Mucosa of stomach (tissue), 1 donor: ENCODE data around the gene DNAJB7.
A peak's percentile ranks its signal among the peaks of the same experiment; 100 is the strongest.
"Not testable (repeated sequence)": the region's sequence is repeated elsewhere in the genome, so short reads cannot be mapped to it uniquely, and the experiment has no call there.

Source experiments
- H3K27me3 ChIP-seq: one replicate; pipeline ENCODE4 v1.7.0; 2013; ENCODE audit warnings: mild to moderate bottlenecking, low read length; ENCODE audit not compliant: control insufficient read depth, insufficient read depth
- H3K36me3 ChIP-seq: one replicate; pipeline ENCODE4 v1.7.0; 2013; ENCODE audit warnings: low read length; ENCODE audit not compliant: control insufficient read depth, insufficient read depth
- H3K4me1 ChIP-seq: one replicate; pipeline ENCODE4 v1.7.0; 2013; ENCODE audit warnings: mild to moderate bottlenecking, low read length; ENCODE audit not compliant: control insufficient read depth, insufficient read depth
- H3K4me3 ChIP-seq: one replicate; pipeline ENCODE4 v1.7.0; 2013; ENCODE audit warnings: low read length
- H3K9ac ChIP-seq: one replicate; pipeline ENCODE4 v1.7.0; 2013; ENCODE audit warnings: mild to moderate bottlenecking, low read length, moderate library complexity
- H3K9me3 ChIP-seq: one replicate; pipeline ENCODE4 v1.7.0; 2013; ENCODE audit warnings: mild to moderate bottlenecking, low read length, moderate library complexity; ENCODE audit not compliant: control insufficient read depth
- donor health status: Pancreatic carcinoma.

The DNAJB7 gene

GRCh38 chr22:40867109-40867508 is 5.2 kb upstream of the DNAJB7 start:
- Histone ChIP-seq H3K9ac (no peak overlapping the region), H3K4me3 (no peak overlapping the region), H3K9me3 (no peaks in the 10 kb centered on the region), H3K36me3 (no peaks in the 10 kb centered on the region), H3K27me3 (no peaks in the 10 kb centered on the region), H3K4me1 (no peaks in the 10 kb centered on the region)

DNA sequence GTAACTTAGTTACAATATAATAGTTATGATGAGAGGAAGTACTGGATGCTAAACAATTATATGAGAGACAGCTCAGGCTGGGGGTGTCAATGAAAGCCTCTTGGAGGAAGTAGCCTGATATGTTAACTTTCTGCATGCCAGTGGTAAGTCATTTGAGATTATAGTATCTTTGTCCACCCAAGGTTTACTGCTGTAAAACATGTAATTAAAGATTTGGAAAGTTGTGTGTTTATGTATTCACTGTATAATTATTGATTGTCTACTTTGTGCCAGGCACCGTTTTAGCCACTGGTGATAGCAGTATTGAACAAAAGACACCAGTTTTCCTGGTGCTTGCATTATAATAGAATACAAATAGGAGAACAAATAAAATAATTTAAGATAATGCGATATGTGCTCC is 624 bp upstream of the DNAJB7 start:
- Histone ChIP-seq H3K9ac (no peak overlapping the region), H3K4me3 (no peak overlapping the region), H3K4me1 (no peaks in the 10 kb centered on the region), H3K27me3 (no peaks in the 10 kb centered on the region), H3K9me3 (no peaks in the 10 kb centered on the region), H3K36me3 (no peaks in the 10 kb centered on the region)

DNA sequence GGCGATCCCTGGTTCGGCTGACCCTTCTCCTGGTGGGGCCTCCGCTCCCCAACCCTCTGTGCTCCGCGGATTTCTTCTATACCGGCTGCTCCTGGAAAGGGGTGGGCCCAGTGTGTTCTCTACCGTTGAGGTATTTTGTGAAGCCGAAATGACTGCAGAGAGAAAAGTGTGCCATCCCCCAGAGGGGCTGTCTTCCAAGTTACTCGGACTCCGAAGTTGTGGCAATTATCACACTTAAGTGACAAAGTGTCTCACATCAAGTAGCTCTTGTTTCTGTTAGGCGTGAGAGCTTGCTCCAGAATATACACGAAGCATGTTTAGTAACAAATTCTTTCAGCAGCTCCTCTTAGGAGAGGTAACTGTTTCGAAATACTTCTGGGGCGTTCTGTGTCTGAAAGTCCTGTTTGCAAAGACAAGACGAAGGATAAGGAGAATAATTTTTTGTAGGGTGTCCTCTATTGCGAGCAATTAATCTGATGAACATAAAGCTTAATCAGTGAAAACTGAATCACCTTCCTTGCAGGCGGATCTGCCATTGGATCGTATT is 4.5 kb downstream of the DNAJB7 start:
- Histone ChIP-seq H3K27me3 (no peaks in the 10 kb centered on the region), H3K4me1 (peaks cover 10% of the 10 kb centered on the region), H3K36me3 (no peaks in the 10 kb centered on the region), H3K4me3 (peak overlapping the region; percentile 96), H3K9ac (peak overlapping the region; percentile 85), H3K9me3 (no peaks in the 10 kb centered on the region)

- H3K9ac ChIP-seq: peak within 1 kb of the TSS; percentile 85
- peak within 1 kb of the TSS; percentile 96 for H3K4me3 ChIP-seq
- no peaks in the 10 kb centered on the region for H3K36me3 ChIP-seq
- H3K4me1 ChIP-seq: peaks cover 10% of the 10 kb centered on the region
- H3K27me3 ChIP-seq: no peaks in the 10 kb centered on the region
- H3K9me3 ChIP-seq: no peaks in the 10 kb centered on the region
These were observed 5.2 kb downstream of the DNAJB7 start, which contains the start of the genes ST13 and XPNPEP3 for GRCh38 chr22:40856513-40857308. ST13 (minus strand) TSS chr22:40856639; CDS start chr22:40856540, 99 bp downstream. XPNPEP3 (plus strand) TSS chr22:40857148; CDS start chr22:40857182, 34 bp downstream.

DNA sequence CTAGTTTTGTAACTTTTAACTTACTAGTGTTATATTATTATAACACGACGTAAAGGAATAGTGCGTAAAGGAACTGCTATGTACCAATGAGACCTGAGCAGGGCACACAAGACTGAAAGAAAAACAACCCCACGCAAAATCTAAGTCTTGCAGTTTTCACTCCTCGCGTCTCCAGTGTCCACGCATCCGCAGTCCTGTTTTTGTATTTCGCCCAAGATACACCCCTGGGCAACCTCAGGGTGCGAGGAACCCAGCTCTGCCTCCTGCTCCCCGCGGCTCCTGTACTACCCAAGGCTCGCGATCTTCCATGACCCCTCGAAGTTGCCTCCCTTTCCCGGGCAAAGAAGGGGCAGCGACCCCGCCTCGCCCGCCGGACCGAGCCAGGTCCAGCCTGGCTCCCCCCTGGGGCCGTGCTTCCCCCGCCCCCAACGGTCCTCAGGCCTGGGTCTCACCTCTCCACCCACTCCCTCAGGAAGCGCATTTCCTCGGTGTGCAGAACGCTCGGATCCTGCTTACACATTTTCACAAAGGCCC is 5.9 kb downstream of the DNAJB7 start:
- Histone ChIP-seq H3K9me3 (no peaks in the 10 kb centered on the region), H3K9ac (peak overlapping the region; percentile 85), H3K4me3 (peak overlapping the region; percentile 96), H3K4me1 (peaks cover 10% of the 10 kb centered on the region), H3K36me3 (no peaks in the 10 kb centered on the region), H3K27me3 (no peaks in the 10 kb centered on the region)

DNA sequence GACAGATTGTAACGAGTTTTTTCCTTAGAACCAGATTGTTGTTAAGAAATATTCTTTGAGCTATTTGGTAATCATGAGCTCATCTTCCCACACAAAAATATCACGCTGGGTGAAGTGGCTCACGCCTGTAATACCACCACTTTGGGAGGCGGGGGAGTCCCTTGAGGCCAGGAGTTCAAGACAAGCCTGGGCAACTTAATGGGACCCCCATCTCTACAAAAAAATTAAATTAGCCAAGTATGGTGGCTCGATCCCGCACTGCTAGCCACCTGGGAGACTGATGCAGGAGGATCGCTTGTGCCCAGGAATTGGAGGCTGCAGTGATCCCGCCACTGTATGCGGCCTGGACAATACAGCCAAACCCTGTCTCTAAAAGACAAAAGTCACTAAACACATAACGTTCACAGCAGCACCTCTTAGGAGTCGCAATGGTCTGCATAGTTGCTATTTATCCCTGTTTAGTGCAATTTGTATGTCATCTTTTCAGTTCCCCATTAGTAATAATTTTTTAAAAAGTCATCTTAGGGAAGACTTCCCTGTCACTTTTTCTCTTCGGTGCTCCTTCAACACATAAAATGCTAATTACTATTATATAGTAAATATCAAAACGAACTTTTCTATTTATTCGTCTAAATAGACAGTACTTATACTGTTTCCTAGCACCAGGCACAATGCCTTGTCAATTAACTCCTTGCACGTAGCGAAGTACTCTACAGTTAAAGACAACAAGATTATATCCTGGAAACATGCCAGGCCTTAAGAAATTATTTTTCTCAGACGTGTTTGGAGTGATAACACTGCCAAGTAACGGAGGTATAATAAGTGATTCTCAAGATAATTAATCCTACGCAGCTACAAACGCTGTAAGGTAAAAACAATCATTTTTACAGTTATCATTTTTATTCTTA is 6.6 kb downstream of the DNAJB7 start:
- Histone ChIP-seq H3K9ac (peak overlapping the region; percentile 85), H3K4me3 (peak overlapping the region; percentile 96), H3K4me1 (peaks cover 10% of the 10 kb centered on the region), H3K27me3 (no peaks in the 10 kb centered on the region), H3K36me3 (no peaks in the 10 kb centered on the region), H3K9me3 (no peaks in the 10 kb centered on the region)

DNA sequence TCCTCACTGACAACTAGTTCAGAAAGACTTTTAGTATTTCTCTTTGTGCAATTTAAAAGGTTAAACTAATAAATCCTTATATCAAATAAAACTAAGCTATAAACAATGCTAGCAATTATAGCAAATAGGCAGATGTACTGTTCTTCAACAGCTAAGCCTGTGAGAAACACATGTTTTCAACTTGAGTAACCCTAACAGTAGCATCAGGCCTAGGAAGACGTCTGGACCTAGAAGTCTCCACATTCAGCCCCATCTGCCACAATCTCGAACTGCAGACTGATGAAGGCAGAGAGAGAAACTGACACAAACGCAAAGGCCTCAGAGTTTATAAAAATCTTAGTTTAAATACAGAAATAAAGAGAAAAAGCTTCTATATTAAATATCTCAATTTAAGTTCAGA is 8.0 kb downstream of the DNAJB7 start:
- no peak overlapping the region for H3K4me3 ChIP-seq
- H3K27me3 ChIP-seq: no peaks in the 10 kb centered on the region
- no peaks in the 10 kb centered on the region for H3K36me3 ChIP-seq
- peaks cover 10% of the 10 kb centered on the region for H3K4me1 ChIP-seq
- no peaks in the 10 kb centered on the region for H3K9me3 ChIP-seq
- H3K9ac ChIP-seq: no peak overlapping the region

- no peak overlapping the region for H3K9ac ChIP-seq
- peaks cover 10% of the 10 kb centered on the region for H3K4me1 ChIP-seq
- H3K36me3 ChIP-seq: no peaks in the 10 kb centered on the region
- H3K4me3 ChIP-seq: no peak overlapping the region
- no peaks in the 10 kb centered on the region for H3K9me3 ChIP-seq
- H3K27me3 ChIP-seq: no peaks in the 10 kb centered on the region
These were observed 8.6 kb downstream of the DNAJB7 start for GRCh38 chr22:40853333-40853732.

DNA sequence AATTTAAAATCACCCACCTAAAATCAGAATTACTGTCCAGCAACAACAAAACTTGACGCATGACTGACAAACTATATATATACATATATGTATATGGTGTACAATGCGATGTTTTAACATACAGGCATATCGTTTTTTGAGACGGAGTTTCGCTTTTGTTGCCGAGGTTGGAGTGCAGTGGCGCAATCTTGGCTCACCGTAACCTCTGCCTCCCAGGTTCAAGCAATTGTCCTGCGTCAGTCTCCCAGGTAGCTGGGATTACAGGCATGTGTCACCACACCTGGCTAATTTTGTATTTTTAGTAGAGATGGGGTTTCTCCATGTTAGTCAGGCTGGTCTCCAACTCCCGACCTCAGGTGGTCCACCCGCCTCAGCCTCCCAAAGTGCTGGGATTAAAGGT is 16.1 kb downstream of the DNAJB7 start:
- not testable (repeated sequence) for H3K4me3 ChIP-seq, H3K9me3 ChIP-seq, H3K36me3 ChIP-seq, H3K9ac ChIP-seq, H3K4me1 ChIP-seq, H3K27me3 ChIP-seq

GRCh38 chr22:40844951-40845350 is 17.0 kb downstream of the DNAJB7 start:
- Histone ChIP-seq H3K9ac (no peak overlapping the region), H3K9me3 (no peaks in the 10 kb centered on the region), H3K36me3 (no peaks in the 10 kb centered on the region), H3K4me3 (no peak overlapping the region), H3K27me3 (no peaks in the 10 kb centered on the region), H3K4me1 (no peaks in the 10 kb centered on the region)

- H3K4me1 ChIP-seq: no peaks in the 10 kb centered on the region
- no peaks in the 10 kb centered on the region for H3K27me3 ChIP-seq
- H3K4me3 ChIP-seq: no peak overlapping the region
- no peaks in the 10 kb centered on the region for H3K36me3 ChIP-seq
- no peaks in the 10 kb centered on the region for H3K9me3 ChIP-seq
- H3K9ac ChIP-seq: no peak overlapping the region
These were observed 23.4 kb downstream of the DNAJB7 start for GRCh38 chr22:40838486-40838885.
